ENCODE data around the gene CHRDL1. TPM values are rescaled to one million over a fixed set of nuclear protein-coding genes. Genes with fewer than 3 reads are reported as not detected.

CHRDL1 gene
- total RNA-seq, 1 donor from 2014 or later = 4.8 TPM

GRCh38 chrX:110806145-110806544 lies 10.5 kb upstream of the CHRDL1 start:
- H3K27me3 ChIP-seq (ENCODE audit: insufficient read depth, low read length) = no peaks in the 10 kb centered on the region
- TF ChIP-seq EZH2 (IDR thresholded peaks at IDR 0.05; ENCODE audit: insufficient read depth, low read length) = no peak
- no peak for TF ChIP-seq CTCF (IDR thresholded peaks at IDR 0.05; ENCODE audit: insufficient read depth, low read depth, low read length)
- H3K27ac ChIP-seq (ENCODE audit: low read depth, low read length) = no peak overlapping the region
- H3K9me3 ChIP-seq (ENCODE audit: insufficient read depth, low read depth, low read length) = no peaks in the 10 kb centered on the region
- H2AFZ ChIP-seq (ENCODE audit: low read depth, low read length) = no peak overlapping the region
- no peaks in the 10 kb centered on the region for H3K27me3 Mint-ChIP-seq (ENCODE audit: low read depth, unreplicated experiment)
- H4K20me1 ChIP-seq (ENCODE audit: insufficient read depth, low read length) = no peaks in the 10 kb centered on the region
- H3K79me2 ChIP-seq (ENCODE audit: insufficient read depth, low read length) = no peaks in the 10 kb centered on the region
- H3K4me3 ChIP-seq (ENCODE audit: insufficient read depth, low read depth, low read length) = no peak overlapping the region
- no peak overlapping the region for H3K4me2 ChIP-seq (ENCODE audit: low read length)
- no peak overlapping the region for H3K4me3 Mint-ChIP-seq (ENCODE audit: unreplicated experiment)
- H3K36me3 Mint-ChIP-seq (ENCODE audit: low read depth, unreplicated experiment) = no peaks in the 10 kb centered on the region
- DNase-seq (ENCODE audit: low read depth) (peak; percentile 73), FAIRE-seq (peak; percentile 92)
- H3K36me3 ChIP-seq (ENCODE audit: insufficient read depth, low read length) = no peaks in the 10 kb centered on the region
- H3K4me1 Mint-ChIP-seq (ENCODE audit: low read depth, unreplicated experiment) = no peaks in the 10 kb centered on the region
- no peak overlapping the region for H3K9ac ChIP-seq (ENCODE audit: low read length)
- no peaks in the 10 kb centered on the region for H3K4me1 ChIP-seq (ENCODE audit: insufficient read depth, low read length)
- H3K27ac Mint-ChIP-seq (ENCODE audit: unreplicated experiment) = no peak overlapping the region
- peaks cover 2% of the 10 kb centered on the region for H3K9me3 Mint-ChIP-seq (ENCODE audit: unreplicated experiment)

GRCh38 chrX:110805303-110805702 lies 9.7 kb upstream of the CHRDL1 start:
- Histone ChIP-seq H3K9ac (ENCODE audit: low read length) (no peak overlapping the region), H4K20me1 (ENCODE audit: insufficient read depth, low read length) (no peaks in the 10 kb centered on the region), H3K4me2 (ENCODE audit: low read length) (no peak overlapping the region), H3K9me3 (ENCODE audit: insufficient read depth, low read depth, low read length) (no peaks in the 10 kb centered on the region), H3K27me3 (ENCODE audit: insufficient read depth, low read length) (no peaks in the 10 kb centered on the region), H3K4me3 (ENCODE audit: insufficient read depth, low read depth, low read length) (no peak overlapping the region), H3K27ac (ENCODE audit: low read depth, low read length) (no peak overlapping the region), H3K36me3 (ENCODE audit: insufficient read depth, low read length) (no peaks in the 10 kb centered on the region), H2AFZ (ENCODE audit: low read depth, low read length) (no peak overlapping the region), H3K79me2 (ENCODE audit: insufficient read depth, low read length) (no peaks in the 10 kb centered on the region), H3K4me1 (ENCODE audit: insufficient read depth, low read length) (no peaks in the 10 kb centered on the region)
- DNase-seq (ENCODE audit: low read depth) (no peak), FAIRE-seq (no peak)
- H3K36me3 Mint-ChIP-seq (ENCODE audit: low read depth, unreplicated experiment) = no peaks in the 10 kb centered on the region
- TF ChIP-seq CTCF (IDR thresholded peaks at IDR 0.05; ENCODE audit: insufficient read depth, low read depth, low read length) = no peak
- no peak for TF ChIP-seq EZH2 (IDR thresholded peaks at IDR 0.05; ENCODE audit: insufficient read depth, low read length)
- no peak overlapping the region for H3K4me3 Mint-ChIP-seq (ENCODE audit: unreplicated experiment)
- peaks cover 2% of the 10 kb centered on the region for H3K9me3 Mint-ChIP-seq (ENCODE audit: unreplicated experiment)
- no peaks in the 10 kb centered on the region for H3K4me1 Mint-ChIP-seq (ENCODE audit: low read depth, unreplicated experiment)
- H3K27me3 Mint-ChIP-seq (ENCODE audit: low read depth, unreplicated experiment) = no peaks in the 10 kb centered on the region
- no peak overlapping the region for H3K27ac Mint-ChIP-seq (ENCODE audit: unreplicated experiment)

- DNase-seq (ENCODE audit: low read depth) = no peak
These were observed 8.8 kb upstream of the CHRDL1 start for GRCh38 chrX:110804446-110804845.

More at GRCh38 chrX:110804446-110804845, 8.8 kb upstream of the CHRDL1 start:
- Histone ChIP-seq H3K27me3 (ENCODE audit: insufficient read depth, low read length) (no peaks in the 10 kb centered on the region), H3K9ac (ENCODE audit: low read length) (no peak overlapping the region), H3K4me3 (ENCODE audit: insufficient read depth, low read depth, low read length) (no peak overlapping the region), H3K4me2 (ENCODE audit: low read length) (no peak overlapping the region), H3K9me3 (ENCODE audit: insufficient read depth, low read depth, low read length) (no peaks in the 10 kb centered on the region), H3K27ac (ENCODE audit: low read depth, low read length) (no peak overlapping the region), H3K79me2 (ENCODE audit: insufficient read depth, low read length) (no peaks in the 10 kb centered on the region), H4K20me1 (ENCODE audit: insufficient read depth, low read length) (no peaks in the 10 kb centered on the region), H2AFZ (ENCODE audit: low read depth, low read length) (no peak overlapping the region), H3K36me3 (ENCODE audit: insufficient read depth, low read length) (no peaks in the 10 kb centered on the region), H3K4me1 (ENCODE audit: insufficient read depth, low read length) (no peaks in the 10 kb centered on the region)
- Mint-ChIP-seq H3K27ac (ENCODE audit: unreplicated experiment) (no peak overlapping the region), H3K9me3 (ENCODE audit: unreplicated experiment) (peaks cover 2% of the 10 kb centered on the region), H3K4me3 (ENCODE audit: unreplicated experiment) (no peak overlapping the region), H3K4me1 (ENCODE audit: low read depth, unreplicated experiment) (no peaks in the 10 kb centered on the region), H3K36me3 (ENCODE audit: low read depth, unreplicated experiment) (no peaks in the 10 kb centered on the region), H3K27me3 (ENCODE audit: low read depth, unreplicated experiment) (no peaks in the 10 kb centered on the region)
- no peak for TF ChIP-seq CTCF (IDR thresholded peaks at IDR 0.05; ENCODE audit: insufficient read depth, low read depth, low read length)
- no peak for TF ChIP-seq EZH2 (IDR thresholded peaks at IDR 0.05; ENCODE audit: insufficient read depth, low read length)
- FAIRE-seq = peak; percentile 20
